VCaP (cell line): ENCODE data around the gene CCDC28B.

Source experiments
- H3K27ac ChIP-seq: fragments of 450-650 bp; 2 replicates; pipeline ENCODE4 v1.5.1; 2017
- TF ChIP-seq, protein P1 (sequence below): fragments of 450-650 bp; conservative IDR thresholded peaks from 2 replicates; pipeline ENCODE4 v1.5.1; 2017; ENCODE audit warnings: mild to moderate bottlenecking, moderate library complexity

The CCDC28B gene

DNA sequence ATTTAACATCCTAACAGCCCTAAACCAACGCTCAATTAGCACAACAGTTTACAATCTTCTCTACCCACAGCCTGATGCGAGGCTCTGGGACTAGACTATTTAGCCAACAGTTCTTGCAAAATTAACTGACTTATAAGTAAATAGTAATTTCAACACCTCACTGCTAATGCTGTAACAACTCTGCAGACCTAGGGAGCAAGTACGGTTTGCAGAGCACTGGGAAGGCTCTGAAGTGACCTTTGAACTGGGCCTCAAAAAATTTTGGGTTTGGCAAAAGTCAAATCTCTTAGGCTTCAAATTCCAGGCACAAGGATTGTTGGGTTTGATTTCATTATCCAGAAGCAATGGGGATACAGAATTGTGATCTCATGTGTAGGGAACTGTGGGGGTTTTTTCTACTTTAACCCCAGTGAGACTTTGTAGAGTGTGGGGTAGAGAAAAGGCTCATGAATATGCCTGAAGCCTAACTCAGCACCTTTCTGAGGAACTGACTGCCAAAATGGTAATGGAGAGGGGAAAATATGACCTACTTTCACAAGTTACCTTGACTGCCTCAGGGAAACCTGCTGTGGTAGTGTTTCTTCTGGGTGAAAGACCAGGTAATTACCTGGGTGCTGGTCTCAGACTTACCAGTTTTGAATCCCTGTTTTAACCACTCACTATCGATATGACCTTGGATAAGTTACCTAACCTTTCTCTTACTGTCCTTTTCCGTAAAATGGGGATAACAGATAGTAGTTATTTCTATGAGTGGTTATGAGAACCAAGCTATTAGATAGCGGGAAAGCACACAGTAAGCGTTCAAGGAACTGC lies 21.8 kb upstream of the CCDC28B start:
- TF ChIP-seq, protein P1, sequence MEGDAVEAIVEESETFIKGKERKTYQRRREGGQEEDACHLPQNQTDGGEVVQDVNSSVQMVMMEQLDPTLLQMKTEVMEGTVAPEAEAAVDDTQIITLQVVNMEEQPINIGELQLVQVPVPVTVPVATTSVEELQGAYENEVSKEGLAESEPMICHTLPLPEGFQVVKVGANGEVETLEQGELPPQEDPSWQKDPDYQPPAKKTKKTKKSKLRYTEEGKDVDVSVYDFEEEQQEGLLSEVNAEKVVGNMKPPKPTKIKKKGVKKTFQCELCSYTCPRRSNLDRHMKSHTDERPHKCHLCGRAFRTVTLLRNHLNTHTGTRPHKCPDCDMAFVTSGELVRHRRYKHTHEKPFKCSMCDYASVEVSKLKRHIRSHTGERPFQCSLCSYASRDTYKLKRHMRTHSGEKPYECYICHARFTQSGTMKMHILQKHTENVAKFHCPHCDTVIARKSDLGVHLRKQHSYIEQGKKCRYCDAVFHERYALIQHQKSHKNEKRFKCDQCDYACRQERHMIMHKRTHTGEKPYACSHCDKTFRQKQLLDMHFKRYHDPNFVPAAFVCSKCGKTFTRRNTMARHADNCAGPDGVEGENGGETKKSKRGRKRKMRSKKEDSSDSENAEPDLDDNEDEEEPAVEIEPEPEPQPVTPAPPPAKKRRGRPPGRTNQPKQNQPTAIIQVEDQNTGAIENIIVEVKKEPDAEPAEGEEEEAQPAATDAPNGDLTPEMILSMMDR = no peak

DNA sequence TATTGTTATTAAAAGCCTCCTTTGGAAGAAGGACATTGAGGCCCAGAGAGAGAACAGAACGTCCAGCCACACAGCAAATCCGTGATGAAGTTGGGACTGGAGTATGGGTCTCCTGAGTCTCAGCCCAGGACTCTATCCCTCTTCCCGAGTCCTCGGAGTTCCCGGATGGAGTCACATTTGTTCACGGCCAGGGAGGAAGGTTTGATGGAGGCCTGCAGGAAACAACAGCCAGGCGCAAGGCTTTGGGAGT lies 21.3 kb upstream of the CCDC28B start:
- TF ChIP-seq, protein P1 = no peak
- H3K27ac ChIP-seq = peak overlapping the region; percentile 91

More for the DNA sequence above, 21.8 kb upstream of the CCDC28B start:
- peak overlapping the region; percentile 91 for H3K27ac ChIP-seq

DNA sequence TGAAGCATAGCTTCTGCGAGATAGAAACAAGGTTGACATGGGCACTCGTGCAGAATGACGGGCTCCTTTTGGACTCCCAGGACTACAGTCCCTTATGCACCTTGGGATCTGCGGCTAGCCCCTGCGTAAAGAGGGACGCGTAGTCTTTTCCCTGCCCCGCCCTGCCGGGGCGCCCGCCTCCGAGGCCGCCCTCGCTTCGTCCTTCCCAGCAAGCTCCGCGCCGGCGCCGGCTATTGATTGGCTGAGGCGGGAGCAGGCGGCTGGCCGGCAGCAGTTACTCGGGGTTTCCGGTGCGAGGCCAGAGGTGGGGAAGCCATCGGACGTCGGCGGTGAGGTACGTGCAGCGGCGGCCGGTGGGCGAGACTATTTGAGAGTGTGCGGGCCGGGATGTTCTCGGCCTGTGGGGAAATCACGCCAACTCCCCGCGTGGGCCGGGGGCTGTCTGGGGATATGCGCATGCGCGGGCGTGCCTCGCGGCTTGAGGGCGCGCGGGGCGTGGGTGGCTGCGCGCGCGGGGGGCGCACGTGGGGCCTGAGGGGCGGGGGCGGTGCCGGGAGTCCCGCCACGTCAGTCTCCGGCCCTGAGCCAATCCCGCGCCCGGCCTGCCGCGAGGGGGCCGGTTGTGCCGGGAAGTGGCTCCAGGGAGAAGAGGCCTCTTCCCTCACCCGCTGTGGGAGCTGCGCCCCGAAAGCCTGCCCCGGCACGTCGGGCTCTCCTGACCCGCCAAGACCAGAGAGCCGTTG lies 20.8 kb upstream of the CCDC28B start, which contains the start of gene TXLNA:
TXLNA (plus strand) TSS at position 233 of the 743 bp plus-strand sequence. CDS start 671 bp downstream, outside the sequence.
- H3K27ac ChIP-seq = peak within 1 kb of the TSS; percentile 91
- TF ChIP-seq, protein P1 = no peak

DNA sequence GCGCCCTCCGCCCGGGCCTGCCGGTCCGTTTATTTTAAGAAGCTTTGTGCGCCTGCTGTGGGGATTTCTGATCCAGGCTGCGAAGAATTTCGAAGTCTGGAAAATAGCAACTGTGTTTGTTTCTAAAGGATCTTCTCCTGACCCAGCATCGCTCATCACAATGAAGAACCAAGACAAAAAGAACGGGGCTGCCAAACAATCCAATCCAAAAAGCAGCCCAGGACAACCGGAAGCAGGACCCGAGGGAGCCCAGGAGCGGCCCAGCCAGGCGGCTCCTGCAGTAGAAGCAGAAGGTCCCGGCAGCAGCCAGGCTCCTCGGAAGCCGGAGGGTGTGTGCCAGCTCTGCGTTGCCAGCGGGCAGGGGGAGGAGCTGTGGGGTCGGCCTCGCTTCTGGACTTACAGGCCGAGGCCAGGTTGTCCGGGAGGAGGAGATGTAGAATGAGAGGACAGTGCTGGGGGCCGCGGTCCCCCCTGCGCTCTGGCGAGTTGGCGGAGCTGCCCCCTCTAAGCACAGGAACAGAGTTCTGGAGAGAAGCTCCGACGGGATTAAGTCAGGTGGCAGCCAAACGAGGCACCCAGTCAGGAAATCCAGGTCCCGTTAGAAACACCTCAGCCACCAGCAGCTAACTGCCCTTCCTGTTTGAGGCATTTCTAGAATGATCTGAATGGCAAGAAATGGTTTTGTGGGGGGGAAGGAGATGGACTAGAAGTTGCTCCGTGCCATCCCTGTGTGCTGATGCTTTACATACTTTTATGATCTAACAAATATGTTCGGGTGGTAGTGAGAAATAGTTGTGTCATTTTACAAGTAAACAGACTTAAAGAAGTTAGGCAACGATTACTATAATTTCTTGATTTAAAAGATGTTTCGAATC lies 20.0 kb upstream of the CCDC28B start:
- peak overlapping the region; percentile 91 for H3K27ac ChIP-seq
- TF ChIP-seq, protein P1 = no peak

DNA sequence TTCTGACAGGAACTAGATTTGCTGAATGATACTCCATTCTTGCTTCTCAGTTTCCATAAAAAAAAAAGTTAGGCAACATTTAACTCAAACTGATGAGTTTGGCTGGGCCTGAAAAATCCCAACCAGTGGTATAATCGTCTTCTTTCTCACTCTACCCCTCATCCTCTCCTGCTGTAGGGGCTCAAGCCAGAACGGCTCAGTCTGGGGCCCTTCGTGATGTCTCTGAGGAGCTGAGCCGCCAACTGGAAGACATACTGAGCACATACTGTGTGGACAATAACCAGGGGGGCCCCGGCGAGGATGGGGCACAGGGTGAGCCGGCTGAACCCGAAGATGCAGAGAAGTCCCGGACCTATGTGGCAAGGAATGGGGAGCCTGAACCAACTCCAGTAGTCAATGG lies 19.3 kb upstream of the CCDC28B start:
- TF ChIP-seq, protein P1 = no peak
- H3K27ac ChIP-seq = peak overlapping the region; percentile 91

DNA sequence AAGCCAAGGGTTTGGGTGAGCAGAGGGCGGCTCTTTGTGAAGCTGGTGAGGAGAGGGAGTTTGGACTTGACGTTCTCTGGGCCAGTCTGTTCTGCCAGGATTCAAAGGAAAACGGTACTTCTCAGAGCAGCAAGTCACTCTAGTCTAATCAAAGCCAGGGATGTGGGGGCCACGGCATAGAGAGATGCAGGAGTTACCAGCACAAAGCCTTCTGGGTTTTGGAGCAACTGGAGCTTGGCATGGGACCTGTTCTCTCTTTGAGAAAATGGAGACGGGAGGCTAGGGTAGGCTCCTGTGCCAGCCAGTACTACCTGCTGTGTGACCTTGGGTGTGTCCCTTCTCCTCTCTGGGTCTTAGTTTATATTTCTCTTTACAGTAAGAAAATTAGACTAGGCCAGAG lies 18.8 kb upstream of the CCDC28B start:
- H3K27ac ChIP-seq = peak overlapping the region; percentile 91
- TF ChIP-seq, protein P1 = no peak

DNA sequence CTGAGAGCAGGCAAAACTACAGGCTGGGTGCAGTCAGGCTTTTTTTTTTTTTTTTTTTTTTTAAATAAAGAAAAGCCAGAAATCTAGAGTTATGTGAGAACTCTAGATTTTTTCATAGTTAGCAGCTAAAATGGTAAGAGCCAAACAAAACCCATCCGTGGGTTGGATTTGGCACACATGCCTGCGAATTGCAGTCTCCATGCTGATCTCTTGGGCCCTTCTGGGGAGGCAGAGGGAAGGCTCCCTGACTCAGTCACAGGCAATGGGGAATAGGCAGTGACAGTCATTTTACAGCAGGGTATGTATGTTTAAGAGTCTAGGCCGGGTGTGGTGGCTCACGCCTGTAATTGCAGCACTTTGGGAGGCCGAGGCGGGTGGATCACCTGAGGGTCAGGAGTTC lies 18.3 kb upstream of the CCDC28B start:
- peak overlapping the region; percentile 91; the same call in 1 of the 2 replicates for H3K27ac ChIP-seq
- TF ChIP-seq, protein P1 = no peak
